GM19463 (cell line): ENCODE data around the gene AXIN2.
"Not testable (repeated sequence)": the region's sequence is repeated elsewhere in the genome, so short reads cannot be mapped to it uniquely, and the experiment has no call there.

Source experiments
- ATAC-seq: cut with Tn5 transposase; IDR thresholded peaks from one replicate; pipeline ENCODE4 v1.9.1; 2021; ENCODE audit warnings: mild to moderate bottlenecking, moderate library complexity; ENCODE audit not compliant: unreplicated experiment

AXIN2 gene

GRCh38 chr17:65537845-65538674 is 23.4 kb downstream of the AXIN2 start:
- ATAC-seq, result no peak

DNA sequence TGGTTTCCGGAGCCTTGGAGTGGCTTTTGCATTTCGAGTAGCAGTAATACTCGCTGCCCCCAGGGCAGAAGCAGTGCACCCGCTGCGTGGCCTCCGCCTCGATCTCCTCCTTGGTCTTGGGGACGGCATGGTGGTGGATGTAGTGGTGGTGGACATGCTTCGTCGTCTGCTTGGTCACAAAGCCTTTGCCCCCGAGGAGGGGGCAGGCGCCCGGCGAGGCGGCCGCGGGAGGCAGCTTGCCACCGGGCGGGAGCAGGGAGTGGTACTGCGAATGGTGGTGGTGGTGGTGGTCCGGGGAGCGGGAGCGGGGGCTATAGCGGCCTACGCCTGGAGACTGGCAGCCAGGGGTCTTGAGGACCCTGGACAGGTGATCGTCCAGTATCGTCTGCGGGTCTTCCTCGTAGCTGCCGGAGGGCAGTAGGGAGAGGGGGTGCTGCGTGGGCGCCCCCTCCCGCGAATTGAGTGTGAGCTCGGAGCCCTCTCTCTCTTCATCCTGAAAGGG is 24.1 kb downstream of the AXIN2 start:
- ATAC-seq, result no peak

GRCh38 chr17:65536573-65537342 is 24.7 kb downstream of the AXIN2 start:
- ATAC-seq, result no peak

- ATAC-seq, result no peak
Measured at GRCh38 chr17:65535777-65536572, 25.5 kb downstream of the AXIN2 start.

- no peak for ATAC-seq
Measured at GRCh38 chr17:65533852-65534457, 27.5 kb downstream of the AXIN2 start.

DNA sequence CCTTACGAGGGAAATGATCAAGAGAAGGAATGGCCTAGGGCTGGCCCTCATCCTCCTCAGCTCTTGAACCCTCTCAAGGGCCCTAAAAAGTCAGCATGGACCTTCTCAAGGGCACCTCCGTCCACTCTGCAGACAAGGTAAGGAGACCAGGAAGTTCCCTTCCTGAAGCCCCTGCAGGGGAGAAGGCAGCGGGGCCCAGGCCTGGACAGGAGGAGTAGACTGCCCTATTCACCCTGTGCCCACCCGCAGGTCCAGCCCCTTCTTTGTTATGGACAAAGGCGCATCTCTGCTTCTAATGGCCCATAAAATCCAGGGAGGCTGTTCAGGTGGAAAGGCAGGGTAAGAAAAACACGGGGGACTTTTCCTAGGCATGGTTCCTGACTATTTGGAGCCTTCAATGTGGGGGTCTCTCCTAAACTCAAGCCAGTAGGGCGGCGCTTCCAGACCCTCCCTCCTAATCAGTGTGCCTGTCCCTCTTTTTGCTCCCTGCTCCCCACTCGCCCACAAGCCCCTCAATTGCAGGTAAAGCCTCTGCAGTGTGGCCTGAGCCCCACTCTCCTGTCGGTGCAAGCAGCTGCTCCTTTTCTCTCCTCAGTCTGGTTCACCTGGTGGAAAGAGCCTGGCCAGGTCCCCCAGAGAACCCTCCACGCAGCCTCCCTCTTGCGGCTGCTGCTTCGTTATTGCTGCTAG is 28.2 kb downstream of the AXIN2 start:
- no peak for ATAC-seq

GRCh38 chr17:65532101-65532890 is 29.2 kb downstream of the AXIN2 start:
- ATAC-seq, result no peak

DNA sequence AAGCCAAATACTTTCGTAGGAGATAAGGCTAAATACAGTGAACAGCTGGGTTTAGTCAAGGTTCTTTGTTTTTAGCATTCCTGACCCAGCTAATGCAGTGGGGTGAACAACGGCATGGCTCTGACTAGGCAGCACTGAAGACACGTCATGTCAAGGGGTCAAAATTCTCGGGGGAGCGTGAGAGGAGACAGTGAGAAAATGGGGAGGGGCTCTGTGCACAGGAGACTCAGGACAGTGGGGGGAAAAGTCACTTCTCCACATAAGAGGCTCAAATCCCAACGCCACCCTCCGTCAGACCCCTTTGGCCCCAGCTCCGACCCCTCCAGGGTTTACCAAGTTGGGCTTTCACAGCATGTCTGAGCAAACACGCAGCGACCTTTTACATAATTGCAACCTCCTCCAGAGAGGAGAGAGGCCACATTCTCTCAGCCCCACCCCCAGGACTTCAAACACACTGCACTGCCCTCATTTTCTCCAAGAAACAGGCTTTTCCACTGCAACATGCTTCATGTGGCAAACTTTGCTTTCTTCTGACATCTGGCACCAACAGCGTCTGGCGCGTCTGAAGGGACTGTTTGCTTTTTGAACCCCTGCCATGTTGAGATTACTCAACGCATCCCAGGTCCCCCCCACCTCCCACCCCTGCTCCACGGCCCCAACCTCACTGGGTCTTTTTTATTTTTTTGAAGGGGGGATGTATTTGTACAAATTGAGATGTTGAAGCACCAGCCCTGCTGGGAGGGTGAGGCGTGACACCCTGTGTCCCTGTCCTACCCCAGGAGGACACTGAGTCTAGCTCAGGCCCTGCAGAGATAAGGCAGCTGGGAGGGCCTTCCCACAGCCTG is 30.0 kb downstream of the AXIN2 start:
- ATAC-seq, result no peak

DNA sequence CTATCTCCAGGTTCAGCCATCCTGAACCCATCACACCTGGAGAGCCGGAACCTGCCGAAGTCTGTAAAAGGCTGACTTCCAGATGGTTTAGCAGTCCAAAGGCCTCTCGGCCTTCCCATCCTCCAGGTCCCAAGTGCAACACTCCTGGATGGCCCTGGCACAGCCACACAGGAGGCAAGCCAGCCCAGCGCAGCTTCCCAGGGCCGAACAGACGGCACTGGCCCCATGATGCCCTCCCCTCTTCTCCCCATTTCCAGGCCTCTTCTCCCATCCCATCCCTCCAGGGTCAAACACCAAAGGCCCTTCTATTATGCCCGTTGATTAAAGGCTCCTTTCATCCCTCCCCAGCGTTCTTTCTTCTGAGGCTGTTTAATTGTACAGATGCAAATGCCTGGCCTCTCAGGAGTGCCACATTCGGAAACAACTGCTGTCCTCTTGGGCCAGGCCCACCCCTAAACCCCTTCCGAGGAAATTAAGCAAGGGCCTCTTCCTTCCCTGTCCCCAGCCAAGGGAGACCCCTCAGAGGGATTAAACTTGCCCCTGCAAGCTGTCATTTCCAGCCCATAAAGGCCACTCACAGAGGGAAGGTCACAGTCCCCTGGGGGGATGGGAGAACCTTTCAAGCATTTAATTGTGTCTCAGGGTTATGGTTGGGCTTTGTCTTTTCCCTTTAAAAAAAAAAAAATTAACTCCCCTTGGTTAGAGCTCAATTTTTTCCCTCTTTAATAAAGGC is 30.8 kb downstream of the AXIN2 start:
- no peak for ATAC-seq

DNA sequence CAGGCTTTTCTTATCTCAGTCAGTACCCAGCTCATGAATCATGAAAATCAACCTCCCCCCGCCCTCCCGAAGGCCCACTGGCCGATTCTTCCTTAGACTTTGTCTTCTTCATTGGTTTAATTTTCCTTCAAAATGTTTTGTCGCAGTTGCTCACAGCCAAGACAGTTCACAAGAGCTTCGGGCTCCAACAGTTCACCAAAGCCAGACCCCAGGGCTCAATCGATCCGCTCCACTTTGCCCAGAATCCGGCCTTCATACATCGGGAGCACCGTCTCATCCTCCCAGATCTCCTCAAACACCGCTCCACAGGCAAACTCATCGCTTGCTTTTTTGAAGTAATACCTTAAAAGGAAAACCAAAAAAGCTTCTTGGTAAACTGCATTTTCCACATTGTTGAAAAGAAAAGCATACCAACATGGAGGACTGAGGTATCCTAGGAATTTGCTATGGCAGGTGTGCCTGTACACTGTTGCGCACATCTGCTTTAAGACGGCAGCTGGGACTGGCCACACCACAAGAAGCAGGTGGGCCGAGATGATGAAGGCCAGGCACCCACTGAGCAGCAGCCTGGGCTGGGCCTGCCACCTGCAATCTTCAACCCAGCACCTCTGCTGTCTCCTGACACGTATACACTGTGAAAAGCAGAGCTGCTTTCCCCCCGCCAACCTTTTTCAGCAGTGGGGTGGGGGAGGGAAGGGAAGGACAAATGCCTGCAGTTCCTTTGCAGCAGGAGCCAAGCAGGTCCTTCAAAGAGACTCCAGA is 31.5 kb downstream of the AXIN2 start:
- ATAC-seq, result no peak

- ATAC-seq, result no peak
Measured at GRCh38 chr17:65529040-65529633, 32.3 kb downstream of the AXIN2 start.

DNA sequence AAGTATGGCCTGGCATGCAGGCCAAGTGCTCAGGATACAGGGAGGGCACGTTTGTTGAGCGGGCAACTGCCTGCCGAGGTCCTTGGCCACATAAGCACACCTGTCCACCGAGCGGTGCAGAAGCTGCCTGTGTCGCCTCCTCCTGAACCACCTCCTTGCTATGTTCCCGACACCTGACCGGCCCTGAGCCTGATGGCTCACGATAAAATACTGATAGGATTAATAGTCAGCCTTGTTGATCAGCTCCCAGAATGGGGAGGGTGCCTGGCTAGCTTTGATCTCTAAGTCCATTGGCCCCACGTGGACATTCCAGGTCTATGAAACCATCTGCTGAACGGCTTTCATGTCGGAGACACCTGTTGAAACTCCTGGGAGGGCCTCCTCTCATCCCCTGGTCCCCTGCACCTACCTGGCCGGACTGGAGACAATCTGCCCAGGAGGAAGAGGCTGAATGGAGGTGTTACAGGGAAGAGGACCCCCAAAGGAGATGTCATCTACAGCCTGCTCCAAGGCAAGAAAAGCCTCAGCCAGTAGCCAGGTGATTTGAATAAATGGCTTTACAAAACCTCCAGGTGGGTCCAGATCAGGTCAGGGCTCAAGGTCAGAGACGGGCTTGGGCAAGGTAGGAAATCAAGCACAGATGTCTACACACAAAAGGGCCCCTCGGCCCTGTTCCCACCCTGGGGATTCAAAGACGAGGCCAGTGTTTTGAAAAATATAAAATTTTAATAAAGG is 33.4 kb downstream of the AXIN2 start:
- ATAC-seq, result no peak

DNA sequence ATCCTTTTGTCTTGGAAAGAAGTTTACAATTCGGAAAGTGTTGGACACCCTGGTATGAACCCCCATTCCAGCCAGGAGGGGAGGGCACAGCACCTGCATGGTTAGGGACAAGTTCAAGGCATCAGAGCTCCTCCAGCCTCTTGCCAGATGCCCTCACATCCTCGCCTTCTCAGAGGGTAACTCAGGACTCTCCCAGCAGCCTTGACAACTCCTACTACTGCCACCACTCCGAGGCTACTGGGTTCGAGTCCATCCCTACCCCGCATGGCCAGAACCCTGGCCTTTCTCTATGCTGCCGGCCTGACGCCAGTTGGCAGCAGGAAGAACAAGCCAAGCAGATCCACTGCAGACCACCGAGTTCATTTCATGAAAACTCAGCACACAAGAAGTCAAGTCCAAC is 34.1 kb downstream of the AXIN2 start:
- ATAC-seq, result no peak

DNA sequence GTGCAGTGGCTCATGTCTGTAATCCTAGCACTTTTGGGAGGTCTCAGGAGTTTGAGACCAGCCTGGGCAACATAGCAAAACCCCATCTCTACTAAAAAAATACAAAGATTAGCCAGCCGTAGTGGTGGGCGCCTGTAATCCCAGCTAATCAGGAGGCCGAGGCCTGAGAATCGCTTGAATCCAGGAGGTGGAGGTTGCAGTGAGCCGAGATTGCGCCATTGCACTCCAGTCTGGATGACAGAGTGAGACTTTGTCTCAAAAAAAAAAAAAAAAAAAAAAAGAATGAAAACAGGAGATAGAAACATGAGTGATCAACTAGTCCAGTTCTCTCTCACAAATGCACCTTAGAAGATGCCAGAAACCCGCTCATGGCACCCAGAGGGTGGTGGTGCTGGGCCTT is 34.6 kb downstream of the AXIN2 start:
- ATAC-seq, result not testable (repeated sequence)

DNA sequence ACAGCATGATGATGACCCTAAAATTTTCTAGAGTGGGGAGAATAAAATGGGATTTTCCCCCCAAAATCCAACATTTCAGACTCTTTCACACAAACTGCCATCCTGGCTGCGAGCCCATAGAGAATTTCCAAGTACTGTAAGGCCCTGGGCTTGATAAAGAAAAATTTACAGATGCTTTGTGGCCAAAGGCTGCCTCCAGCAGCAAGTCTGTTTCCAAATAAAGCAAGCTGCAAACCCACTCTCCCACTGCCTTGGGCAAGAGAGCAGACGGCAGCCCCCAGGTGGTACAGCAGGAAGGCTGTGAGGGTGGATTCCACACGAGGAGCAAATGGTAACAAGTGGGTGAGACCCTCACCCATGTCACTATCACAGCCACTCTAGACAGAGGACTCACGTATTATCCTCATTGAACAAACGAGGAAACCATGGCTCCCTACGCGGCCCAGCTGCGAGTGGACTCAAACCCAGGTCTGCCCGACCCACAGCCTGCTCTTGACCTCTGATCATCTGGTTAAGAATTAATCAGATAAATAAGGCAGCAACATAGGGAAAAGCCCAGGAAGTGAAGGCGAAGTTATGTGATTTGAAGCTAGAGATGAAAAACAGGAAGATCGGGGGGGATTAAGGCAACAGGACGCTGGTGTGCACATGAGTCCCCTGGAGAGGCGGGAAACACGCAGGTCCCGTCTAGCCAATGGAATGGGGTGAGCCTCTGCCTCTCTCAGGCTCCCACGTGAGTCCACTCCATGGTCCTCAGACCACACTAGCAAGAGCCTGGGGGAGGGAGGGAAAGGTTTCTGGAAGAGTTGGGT is 37.4 kb downstream of the AXIN2 start:
- ATAC-seq, result no peak
